GM13976 (cell line): ENCODE results near the gene AAR2.

Experiments
- DNase-seq: peaks from one replicate; pipeline ENCODE4 v3.0.0; 2012; ENCODE audit warnings: low spot score
- in situ Hi-C: fragments of 300-500 bp; cut with MboI; formaldehyde crosslinking; loops from one replicate; pipeline ENCODE4 v1.12.0; 2022; ENCODE audit warnings: low sequenced_read_pairs, mixed read lengths, inconsistent platforms; ENCODE audit not compliant: unreplicated experiment
- TF ChIP-seq, protein P1 (sequence below): IDR thresholded peaks from 2 replicates; pipeline ENCODE4 v1.5.1; 2012; ENCODE audit warnings: borderline replicate concordance, mild to moderate bottlenecking; ENCODE audit not compliant: insufficient read depth; ENCODE audit errors: extremely low read depth, missing control alignments, control extremely low read depth

Gene AAR2

GRCh38 chr20:36207602-36208001 is 28.7 kb upstream of the AAR2 start:
- TF ChIP-seq, protein P1, sequence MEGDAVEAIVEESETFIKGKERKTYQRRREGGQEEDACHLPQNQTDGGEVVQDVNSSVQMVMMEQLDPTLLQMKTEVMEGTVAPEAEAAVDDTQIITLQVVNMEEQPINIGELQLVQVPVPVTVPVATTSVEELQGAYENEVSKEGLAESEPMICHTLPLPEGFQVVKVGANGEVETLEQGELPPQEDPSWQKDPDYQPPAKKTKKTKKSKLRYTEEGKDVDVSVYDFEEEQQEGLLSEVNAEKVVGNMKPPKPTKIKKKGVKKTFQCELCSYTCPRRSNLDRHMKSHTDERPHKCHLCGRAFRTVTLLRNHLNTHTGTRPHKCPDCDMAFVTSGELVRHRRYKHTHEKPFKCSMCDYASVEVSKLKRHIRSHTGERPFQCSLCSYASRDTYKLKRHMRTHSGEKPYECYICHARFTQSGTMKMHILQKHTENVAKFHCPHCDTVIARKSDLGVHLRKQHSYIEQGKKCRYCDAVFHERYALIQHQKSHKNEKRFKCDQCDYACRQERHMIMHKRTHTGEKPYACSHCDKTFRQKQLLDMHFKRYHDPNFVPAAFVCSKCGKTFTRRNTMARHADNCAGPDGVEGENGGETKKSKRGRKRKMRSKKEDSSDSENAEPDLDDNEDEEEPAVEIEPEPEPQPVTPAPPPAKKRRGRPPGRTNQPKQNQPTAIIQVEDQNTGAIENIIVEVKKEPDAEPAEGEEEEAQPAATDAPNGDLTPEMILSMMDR = no peak
- no peak for DNase-seq
- in situ Hi-C loops = loop anchor here (10.0 to 25.0 kb wide), 2 partner anchors 227 to 680 kb away; partner anchors contain the start of gene TLDC2

GRCh38 chr20:36208257-36208656 is 28.0 kb upstream of the AAR2 start:
- no peak for DNase-seq
- in situ Hi-C loops = loop anchor here (10.0 to 25.0 kb wide), 2 partner anchors 227 to 679 kb away; partner anchors contain the start of gene TLDC2
- TF ChIP-seq, protein P1 = no peak

DNA sequence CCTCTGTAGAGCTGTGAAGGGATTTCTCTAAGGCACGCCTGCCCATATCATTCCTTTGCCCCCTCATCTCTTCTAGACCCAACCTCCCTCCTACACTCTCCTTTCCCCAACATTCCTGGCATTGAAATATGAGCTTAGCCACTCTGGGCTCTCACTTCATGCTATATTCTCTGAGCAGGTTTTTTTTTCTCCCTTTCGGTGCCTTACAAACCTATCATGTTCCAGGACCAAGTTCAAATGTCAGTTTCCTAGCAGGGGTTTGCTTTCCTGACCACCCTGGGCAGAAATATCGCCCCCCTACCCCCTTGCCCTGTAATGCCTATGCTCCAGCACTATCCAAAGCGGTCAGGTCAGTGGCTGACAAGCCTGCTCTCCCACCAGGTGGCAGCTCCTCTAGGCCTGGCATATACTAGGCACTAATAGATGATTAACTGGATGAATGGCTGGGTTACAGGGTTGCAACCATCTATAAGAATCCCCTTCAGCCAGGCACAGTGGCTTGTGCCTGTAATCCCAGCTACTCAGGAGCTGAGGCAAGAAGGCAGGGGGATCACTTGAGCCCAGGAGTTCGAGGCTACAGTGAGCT is 25.7 kb upstream of the AAR2 start:
- TF ChIP-seq, protein P1 = no peak
- in situ Hi-C loops = loop anchor here (25.0 kb wide), 1 partner anchor 677 kb away; the partner anchor contains the start of gene TLDC2
- no peak for DNase-seq

DNA sequence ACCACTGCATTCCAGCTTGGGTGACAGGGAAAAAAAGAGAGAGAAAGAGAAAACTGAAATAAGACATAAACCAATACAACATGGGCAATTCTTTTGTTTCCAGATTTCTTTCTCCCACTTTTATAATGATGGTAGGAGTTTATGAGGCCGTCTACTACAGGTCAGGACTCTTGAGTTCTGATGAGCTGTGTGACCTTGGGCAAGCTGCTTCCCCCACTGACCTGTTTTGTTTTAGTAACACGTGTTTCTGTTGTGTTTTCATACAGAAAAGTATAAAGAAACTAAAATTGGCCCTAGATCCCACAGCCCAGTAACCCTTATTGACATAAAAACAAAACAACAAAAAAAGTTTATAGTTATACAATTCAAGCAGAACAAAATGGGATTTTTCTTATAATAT is 22.9 kb upstream of the AAR2 start:
- no peak for DNase-seq
- TF ChIP-seq, protein P1 = no peak
- in situ Hi-C loops = loop anchor here (25.0 kb wide), 1 partner anchor 674 kb away; the partner anchor contains the start of gene TLDC2

GRCh38 chr20:36214684-36215256 is 21.5 kb upstream of the AAR2 start:
- peak; percentile 69 for DNase-seq
- in situ Hi-C loops = loop anchor here (25.0 kb wide), 1 partner anchor 673 kb away; the partner anchor contains the start of gene TLDC2
- TF ChIP-seq, protein P1 = peak; percentile 70

- no peak for DNase-seq
- TF ChIP-seq, protein P1 = no peak
- in situ Hi-C loops = loop anchor here (25.0 kb wide), 1 partner anchor 672 kb away; the partner anchor contains the start of gene TLDC2
These were observed 20.5 kb upstream of the AAR2 start for GRCh38 chr20:36215778-36216177.
